Bronchial epithelial cell (primary cell): ENCODE results near the gene CAMTA1. TPM values are rescaled to one million over a fixed set of nuclear protein-coding genes. Genes with fewer than 3 reads are reported as not detected.

Experiments used
- DNase-seq: peaks from one replicate; pipeline ENCODE4 v3.0.0-alpha.2; 2010; ENCODE audit warnings: low read depth
- FAIRE-seq: peaks from 2 replicates; lab custom pipeline; 2011; peaks lifted over from hg19 to GRCh38; lab: Jason Lieb, UNC
- H3K27me3 ChIP-seq: 2 replicates; pipeline ENCODE4 v1.5.1; 2011; ENCODE audit warnings: low read length; ENCODE audit not compliant: control insufficient read depth, insufficient read depth
- H3K36me3 ChIP-seq: 2 replicates; pipeline ENCODE4 v1.5.1; 2011; ENCODE audit warnings: low read length; ENCODE audit not compliant: control insufficient read depth, insufficient read depth
- H3K4me3 ChIP-seq: 2 replicates; pipeline ENCODE4 v1.5.1; 2011; ENCODE audit warnings: mild to moderate bottlenecking, low read depth, low read length, control low read depth
- total RNA-seq: library from RNA; depleted of rRNA; stranded (reverse); fragments of >200 nt; gene quantifications from 2 replicates; pipeline ENCODE4 v1.2.1, GENCODE V29; 2014
- TF ChIP-seq, protein P1 (sequence below): IDR thresholded peaks from 2 replicates; pipeline ENCODE4 v1.5.1; 2011; ENCODE audit warnings: mild to moderate bottlenecking, moderate library complexity, low read length, control low read depth, inconsistent platforms; ENCODE audit not compliant: insufficient read depth, severe bottlenecking

CAMTA1 gene
- total RNA-seq, 1 donor from 2014 or later, result 68.2 TPM

DNA sequence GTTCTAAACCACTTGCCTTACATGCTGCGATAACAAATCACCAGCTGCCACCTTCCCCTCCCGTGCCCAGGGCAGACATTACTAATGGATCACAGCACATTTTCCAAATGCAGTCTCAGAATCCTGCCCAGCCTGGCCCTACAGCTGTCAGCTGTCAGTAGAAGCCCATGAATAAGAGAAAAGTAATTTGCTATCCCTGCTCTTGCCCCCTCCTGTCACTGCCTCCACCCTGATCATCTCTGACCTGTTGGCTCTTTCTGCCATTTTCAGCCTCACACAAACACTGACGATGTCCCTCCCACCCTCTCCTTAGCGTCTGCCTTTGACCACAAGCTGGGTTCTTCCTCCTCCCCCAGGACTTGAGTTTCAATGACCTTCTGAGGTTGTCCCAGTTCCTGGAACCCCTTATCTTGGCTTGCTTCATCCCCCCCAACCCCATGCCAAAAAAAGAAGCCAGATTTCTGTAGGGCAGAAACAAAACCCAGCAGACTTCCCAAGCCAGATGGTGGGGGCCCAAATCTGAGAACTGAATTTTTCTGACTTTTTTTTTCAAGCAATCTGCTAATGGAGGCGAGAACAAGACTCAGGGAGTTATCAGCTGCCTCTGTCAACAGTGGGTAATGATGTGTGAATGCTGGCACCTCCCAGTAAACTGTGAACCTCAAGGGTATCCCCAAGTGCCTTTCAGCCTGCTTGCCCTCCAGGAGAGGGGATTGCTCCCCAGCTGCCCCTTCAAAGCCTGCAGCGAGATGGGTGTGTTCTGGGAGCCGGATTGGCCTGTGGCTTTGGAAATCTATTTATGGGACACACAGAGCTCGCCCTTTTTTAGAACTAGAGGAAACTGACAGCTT, 769.4 kb downstream of the CAMTA1 start:
- TF ChIP-seq, protein P1, sequence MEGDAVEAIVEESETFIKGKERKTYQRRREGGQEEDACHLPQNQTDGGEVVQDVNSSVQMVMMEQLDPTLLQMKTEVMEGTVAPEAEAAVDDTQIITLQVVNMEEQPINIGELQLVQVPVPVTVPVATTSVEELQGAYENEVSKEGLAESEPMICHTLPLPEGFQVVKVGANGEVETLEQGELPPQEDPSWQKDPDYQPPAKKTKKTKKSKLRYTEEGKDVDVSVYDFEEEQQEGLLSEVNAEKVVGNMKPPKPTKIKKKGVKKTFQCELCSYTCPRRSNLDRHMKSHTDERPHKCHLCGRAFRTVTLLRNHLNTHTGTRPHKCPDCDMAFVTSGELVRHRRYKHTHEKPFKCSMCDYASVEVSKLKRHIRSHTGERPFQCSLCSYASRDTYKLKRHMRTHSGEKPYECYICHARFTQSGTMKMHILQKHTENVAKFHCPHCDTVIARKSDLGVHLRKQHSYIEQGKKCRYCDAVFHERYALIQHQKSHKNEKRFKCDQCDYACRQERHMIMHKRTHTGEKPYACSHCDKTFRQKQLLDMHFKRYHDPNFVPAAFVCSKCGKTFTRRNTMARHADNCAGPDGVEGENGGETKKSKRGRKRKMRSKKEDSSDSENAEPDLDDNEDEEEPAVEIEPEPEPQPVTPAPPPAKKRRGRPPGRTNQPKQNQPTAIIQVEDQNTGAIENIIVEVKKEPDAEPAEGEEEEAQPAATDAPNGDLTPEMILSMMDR, result no peak
- Histone ChIP-seq H3K27me3 (no peaks in the 10 kb centered on the region), H3K4me3 (no peak overlapping the region), H3K36me3 (no peaks in the 10 kb centered on the region)
- peak; percentile 50 for FAIRE-seq
- no peak for DNase-seq

DNA sequence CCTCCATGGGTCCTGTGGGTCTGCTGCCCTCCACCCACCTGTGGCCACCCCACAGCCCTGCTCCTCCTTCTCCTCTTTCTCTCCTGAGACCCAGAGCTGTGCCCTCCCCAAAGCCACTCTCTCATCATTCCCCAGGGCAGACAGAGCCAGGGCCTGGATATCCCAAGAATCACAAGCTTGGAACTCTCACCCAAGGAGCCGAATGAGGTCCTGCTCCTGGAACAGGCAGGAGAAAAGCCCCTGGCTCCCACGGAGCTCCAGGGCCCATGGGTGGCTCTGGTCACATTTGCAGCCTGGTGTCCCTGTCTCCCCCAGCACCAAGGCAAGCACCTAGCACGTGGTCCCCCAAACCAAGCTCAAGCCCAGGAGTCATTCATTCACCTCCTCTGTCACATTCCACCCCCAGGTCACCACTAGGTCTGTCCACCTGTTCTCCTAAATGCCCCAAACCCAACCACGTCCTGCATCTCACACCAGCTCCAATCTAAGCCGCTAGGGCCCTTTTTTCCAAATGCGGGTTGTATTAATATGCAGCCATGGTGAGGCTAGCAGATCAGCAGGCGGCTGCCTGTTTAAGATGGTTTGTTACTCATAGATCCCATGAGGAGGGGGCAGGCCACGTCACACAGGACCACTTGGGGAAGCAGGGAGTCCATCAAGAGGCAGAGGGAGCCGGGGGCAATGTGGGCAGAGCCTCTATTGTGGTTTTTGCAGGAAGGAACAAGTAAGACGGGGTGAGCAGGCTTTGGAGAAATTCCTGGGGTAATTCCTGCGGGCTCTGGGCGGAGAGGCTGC, 770.3 kb downstream of the CAMTA1 start:
- H3K36me3 ChIP-seq, result no peaks in the 10 kb centered on the region
- DNase-seq (peak; percentile 84), FAIRE-seq (no peak)
- TF ChIP-seq, protein P1, result no peak
- no peaks in the 10 kb centered on the region for H3K27me3 ChIP-seq
- no peak overlapping the region for H3K4me3 ChIP-seq

DNA sequence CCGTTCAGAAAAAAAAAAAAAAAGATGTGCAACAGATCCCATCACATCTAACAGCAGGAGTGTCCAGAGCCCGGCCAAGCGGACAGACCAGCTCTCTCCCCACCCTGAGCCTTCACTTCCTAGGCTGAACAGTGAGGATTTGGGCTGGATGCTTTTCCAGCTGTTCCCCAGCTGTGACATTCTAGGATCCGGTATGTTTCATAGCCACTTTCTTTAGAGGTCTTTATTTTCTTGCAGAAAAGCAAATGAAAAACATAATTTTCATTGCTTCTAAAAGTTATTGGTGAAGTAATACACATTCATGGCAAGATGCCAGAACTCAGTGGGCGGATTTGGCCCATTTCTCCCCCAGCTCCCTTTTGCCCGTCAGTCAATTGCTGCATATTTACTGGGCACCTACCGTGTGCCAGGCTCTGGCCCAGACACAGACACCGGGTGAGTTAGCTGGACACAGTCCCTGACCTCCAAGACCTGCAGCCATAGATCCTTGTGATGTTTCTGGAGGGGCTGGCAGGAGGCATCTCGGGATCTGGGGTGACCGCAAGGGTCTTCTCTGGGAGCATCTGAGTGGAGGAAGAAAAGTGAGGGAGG, 772.1 kb downstream of the CAMTA1 start:
- TF ChIP-seq, protein P1, result no peak
- FAIRE-seq (no peak), DNase-seq (no peak)
- Histone ChIP-seq H3K27me3 (no peaks in the 10 kb centered on the region), H3K36me3 (no peaks in the 10 kb centered on the region), H3K4me3 (no peak overlapping the region)

DNA sequence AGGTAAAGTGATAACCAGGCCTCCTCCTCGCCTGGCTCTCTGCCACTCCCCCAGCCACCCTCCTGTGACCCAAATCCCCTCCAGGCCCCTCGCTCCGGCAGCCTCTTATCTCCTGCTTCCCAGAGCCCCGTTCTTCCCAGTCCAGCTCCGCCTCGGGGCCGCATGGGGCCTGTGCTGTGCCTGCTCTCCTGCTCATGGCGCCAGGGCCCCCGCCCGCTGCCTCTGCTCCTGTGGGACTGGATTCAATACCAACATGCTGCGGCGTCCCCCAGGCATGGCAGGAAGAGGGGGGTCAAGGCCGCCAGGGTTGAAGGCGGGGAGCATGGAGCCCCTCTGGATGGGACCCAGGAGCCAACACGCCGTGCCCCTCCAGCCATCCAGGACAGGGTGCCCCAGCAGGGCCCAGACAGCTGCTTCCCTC, 772.8 kb downstream of the CAMTA1 start:
- FAIRE-seq (no peak), DNase-seq (no peak)
- no peak overlapping the region for H3K4me3 ChIP-seq
- H3K27me3 ChIP-seq, result no peaks in the 10 kb centered on the region
- TF ChIP-seq, protein P1, result no peak
- no peaks in the 10 kb centered on the region for H3K36me3 ChIP-seq

DNA sequence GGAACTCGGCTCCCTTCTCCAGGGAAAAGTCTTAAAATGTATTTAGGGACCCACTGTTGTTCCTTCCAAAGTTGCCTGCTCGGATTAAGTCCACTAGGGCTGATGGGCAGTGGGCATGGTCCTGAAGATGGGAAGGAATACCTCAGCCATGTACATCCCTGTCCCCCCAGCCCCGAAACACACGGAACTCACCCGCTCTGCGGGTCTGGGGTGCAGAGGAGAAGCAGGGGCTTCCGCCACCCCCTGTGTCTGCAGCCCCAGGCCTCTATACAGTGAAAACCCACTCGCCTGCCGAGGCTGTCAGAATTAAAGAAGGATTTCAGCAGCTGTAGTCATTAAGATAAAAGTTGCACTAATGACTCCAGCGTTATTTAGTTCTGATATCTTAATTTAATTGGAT, 773.2 kb downstream of the CAMTA1 start:
- Histone ChIP-seq H3K4me3 (no peak overlapping the region), H3K27me3 (no peaks in the 10 kb centered on the region), H3K36me3 (no peaks in the 10 kb centered on the region)
- DNase-seq (no peak), FAIRE-seq (no peak)
- TF ChIP-seq, protein P1, result no peak
